H9 (cell line): ENCODE data around the gene SLC25A53. TPM values are rescaled to one million over a fixed set of nuclear protein-coding genes. Genes with fewer than 3 reads are reported as not detected.

Source experiments
- DNase-seq: peaks from one replicate; pipeline ENCODE4 v3.0.0-alpha.2; 2017
- H2AFZ ChIP-seq: one replicate; pipeline ENCODE4 v1.6.1; 2013; ENCODE audit warnings: mild to moderate bottlenecking, low read length, control low read depth, moderate library complexity
- H2AK5ac ChIP-seq: 2 replicates; pipeline ENCODE4 v1.6.1; 2013; ENCODE audit warnings: low read length, control low read depth, mixed read lengths; ENCODE audit not compliant: insufficient read length
- H2BK120ac ChIP-seq: one replicate; pipeline ENCODE4 v1.6.1; 2013; ENCODE audit warnings: low read depth, mild to moderate bottlenecking, low read length, control low read depth, inconsistent platforms; ENCODE audit not compliant: poor library complexity, severe bottlenecking
- H2BK12ac ChIP-seq: 2 replicates; pipeline ENCODE4 v1.6.1; 2013; ENCODE audit warnings: low read length, control low read depth, mixed read lengths, low read depth; ENCODE audit not compliant: insufficient read length
- H2BK15ac ChIP-seq: 2 replicates; pipeline ENCODE4 v1.6.1; 2013; ENCODE audit warnings: low read depth, low read length, control low read depth
- H2BK20ac ChIP-seq: one replicate; pipeline ENCODE4 v1.6.1; 2013; ENCODE audit warnings: low read depth, mild to moderate bottlenecking, low read length, control low read depth, inconsistent platforms; ENCODE audit not compliant: poor library complexity, severe bottlenecking
- H2BK5ac ChIP-seq: 2 replicates; pipeline ENCODE4 v1.6.1; 2013; ENCODE audit warnings: low read length, control low read depth, mixed read lengths; ENCODE audit not compliant: insufficient read length
- H3K14ac ChIP-seq: 2 replicates; pipeline ENCODE4 v1.6.1; 2013; ENCODE audit warnings: low read length, control low read depth; ENCODE audit not compliant: insufficient read depth
- H3K18ac ChIP-seq: 2 replicates; pipeline ENCODE4 v1.6.1; 2013; ENCODE audit warnings: low read depth, mild to moderate bottlenecking, mixed read lengths, low read length, control low read depth; ENCODE audit not compliant: insufficient read length
- H3K23ac ChIP-seq: 2 replicates; pipeline ENCODE4 v1.6.1; 2013; ENCODE audit warnings: low read length, control low read depth, mixed read lengths, low read depth; ENCODE audit not compliant: insufficient read length
- H3K23me2 ChIP-seq: 2 replicates; pipeline ENCODE4 v1.6.1; 2013; ENCODE audit warnings: low read depth, mild to moderate bottlenecking, mixed read lengths, low read length, control low read depth; ENCODE audit not compliant: insufficient read length, poor library complexity, severe bottlenecking
- H3K27ac ChIP-seq: 2 replicates; pipeline ENCODE4 v1.5.1; 2013; ENCODE audit warnings: low read length, control low read depth, mixed read lengths, low read depth; ENCODE audit not compliant: insufficient read length
- H3K27me3 ChIP-seq: 2 replicates; pipeline ENCODE4 v1.6.1; 2013; ENCODE audit warnings: low read length, control low read depth, inconsistent platforms; ENCODE audit not compliant: insufficient read depth
- H3K4ac ChIP-seq: 2 replicates; pipeline ENCODE4 v1.6.1; 2013; ENCODE audit warnings: low read depth, mild to moderate bottlenecking, control low read depth, inconsistent platforms, low read length, moderate library complexity
- H3K4me1 ChIP-seq: 2 replicates; pipeline ENCODE4 v1.6.1; 2013; ENCODE audit warnings: low read length, control low read depth, inconsistent platforms; ENCODE audit not compliant: insufficient read depth
- H3K4me2 ChIP-seq: 2 replicates; pipeline ENCODE4 v1.6.1; 2013; ENCODE audit warnings: low read length, control low read depth, mixed read lengths; ENCODE audit not compliant: insufficient read length, insufficient read depth
- H3K56ac ChIP-seq: 2 replicates; pipeline ENCODE4 v1.6.1; 2013; ENCODE audit warnings: low read depth, mild to moderate bottlenecking, mixed read lengths, low read length, control low read depth; ENCODE audit not compliant: insufficient read length
- H3K79me1 ChIP-seq: 2 replicates; pipeline ENCODE4 v1.6.1; 2013; ENCODE audit warnings: low read depth, mild to moderate bottlenecking, moderate library complexity, low read length, control low read depth, inconsistent platforms; ENCODE audit not compliant: insufficient read depth, poor library complexity, severe bottlenecking
- H3K79me2 ChIP-seq: 2 replicates; pipeline ENCODE4 v1.6.1; 2013; ENCODE audit warnings: low read length, control low read depth, inconsistent platforms; ENCODE audit not compliant: insufficient read depth
- H3K9ac ChIP-seq: 2 replicates; pipeline ENCODE4 v1.6.1; 2013; ENCODE audit warnings: low read length, control low read depth, mixed read lengths; ENCODE audit not compliant: insufficient read length; ENCODE audit errors: extremely low read depth
- H3K9me3 ChIP-seq: one replicate; pipeline ENCODE4 v1.6.1; 2013; ENCODE audit warnings: low read depth, low read length, inconsistent platforms; ENCODE audit not compliant: control insufficient read depth
- H3T11ph ChIP-seq: one replicate; pipeline ENCODE4 v1.6.1; 2013; ENCODE audit warnings: mild to moderate bottlenecking, low read length, control low read depth, inconsistent platforms
- H4K20me1 ChIP-seq: one replicate; pipeline ENCODE4 v1.6.1; 2013; ENCODE audit not compliant: control insufficient read depth, insufficient read length, insufficient read depth
- H4K5ac ChIP-seq: 2 replicates; pipeline ENCODE4 v1.6.1; 2013; ENCODE audit warnings: low read depth, mild to moderate bottlenecking, mixed read lengths, low read length, control low read depth; ENCODE audit not compliant: insufficient read length
- H4K8ac ChIP-seq: replicated peaks from 2 replicates; pipeline ENCODE4 v1.6.1; 2013; ENCODE audit warnings: low read length, control low read depth, mixed read lengths, low read depth; ENCODE audit not compliant: insufficient read length
- H4K91ac ChIP-seq: 2 replicates; pipeline ENCODE4 v1.6.1; 2013; ENCODE audit warnings: low read depth, mild to moderate bottlenecking, moderate library complexity, mixed read lengths, low read length, control low read depth; ENCODE audit not compliant: insufficient read length
- H3K27ac Mint-ChIP-seq, 3 experiments: 2 replicates in 2 of 3; 3 replicates in 1 of 3; pipeline ENCODE4 v1.8.0; 2020 to 2021; ENCODE audit warnings: mixed read lengths in 3 of 3, mild to moderate bottlenecking in 1 of 3, moderate library complexity in 1 of 3
- H3K27me3 Mint-ChIP-seq: 2 replicates; pipeline ENCODE4 v1.8.0; 2021; ENCODE audit warnings: low read depth, mild to moderate bottlenecking, moderate library complexity, mixed read lengths
- H3K36me3 Mint-ChIP-seq, 3 experiments: 2 replicates in 2 of 3; 3 replicates in 1 of 3; pipeline ENCODE4 v1.8.0; 2020 to 2021; ENCODE audit warnings: low read depth in 3 of 3, mixed read lengths in 3 of 3; ENCODE audit not compliant: insufficient read depth in 1 of 3
- H3K4me1 Mint-ChIP-seq, 2 experiments: 2 replicates each; pipeline ENCODE4 v1.8.0; 2020; ENCODE audit warnings: mixed read lengths in 2 of 2
- H3K4me3 Mint-ChIP-seq, 2 experiments: 2 replicates in 1 of 2; 3 replicates in 1 of 2; pipeline ENCODE4 v1.8.0; 2020 to 2021; ENCODE audit warnings: mild to moderate bottlenecking in 2 of 2, mixed read lengths in 2 of 2, moderate library complexity in 1 of 2
- H3K9me3 Mint-ChIP-seq, 2 experiments: 2 replicates in 1 of 2; 3 replicates in 1 of 2; pipeline ENCODE4 v1.8.0; 2020; ENCODE audit warnings: mild to moderate bottlenecking in 2 of 2, mixed read lengths in 2 of 2, moderate library complexity in 1 of 2
- WGBS: extraction: QIAGEN DNeasy Blood & Tissue Kit; methylation state at CpG from one replicate; pipeline ENCODE4 v1.1.7; 2013; ENCODE audit warnings: missing lambda C conversion rate, low lambda C conversion rate, mixed read lengths; ENCODE audit not compliant: insufficient read length; ENCODE audit errors: extremely low coverage; 5-methylcytosine and 5-hydroxymethylcytosine counted together
- total RNA-seq: library from RNA; stranded (reverse); gene quantifications from 2 replicates; pipeline ENCODE4 v1.2.1, GENCODE V29; 2021
- TF ChIP-seq, protein P1 (sequence below): fragments of 200-600 bp; sonication (generic); conservative IDR thresholded peaks from 3 replicates; pipeline ENCODE4 v1.8.0; 2021; ENCODE audit warnings: antibody characterized with exemption, mild to moderate bottlenecking

The SLC25A53 gene
- total RNA-seq, 1 experiment from 2014 or later, result 1.6 TPM

DNA sequence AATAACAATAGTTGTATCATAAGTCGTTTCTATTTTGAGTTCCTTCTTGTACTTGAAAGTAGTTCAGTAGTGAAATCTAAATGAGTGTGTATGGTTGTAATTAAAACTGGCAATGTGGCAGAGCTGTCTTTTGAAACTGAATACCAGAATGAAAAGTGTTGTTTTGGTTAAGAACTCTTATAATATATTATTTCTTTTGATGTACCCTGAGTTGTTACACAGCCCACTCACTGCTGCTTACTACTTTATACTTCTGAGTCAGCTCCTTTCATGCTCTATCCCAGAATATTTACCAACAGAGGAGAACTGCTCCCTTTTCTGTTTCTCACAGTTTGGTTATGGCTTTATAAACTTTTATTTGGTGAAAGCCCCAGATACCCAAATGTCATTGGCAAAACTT is 38.2 kb upstream of the SLC25A53 start:
- Histone ChIP-seq H3K4me1 (no peaks in the 10 kb centered on the region), H3K23me2 (no peaks in the 10 kb centered on the region)

More for the DNA sequence above, 38.2 kb upstream of the SLC25A53 start:
- Histone ChIP-seq H4K8ac (no peak overlapping the region), H3K79me1 (no peaks in the 10 kb centered on the region), H4K91ac (no peak overlapping the region), H4K20me1 (no peaks in the 10 kb centered on the region), H3K56ac (no peak overlapping the region), H2BK5ac (no peak overlapping the region), H3K9me3 (no peaks in the 10 kb centered on the region), H3K18ac (no peak overlapping the region), H2BK15ac (no peak overlapping the region), H2AK5ac (no peak overlapping the region), H2BK20ac (no peak overlapping the region), H4K5ac (no peak overlapping the region), H3K27me3 (no peaks in the 10 kb centered on the region), H2BK120ac (no peak overlapping the region), H3K9ac (no peak overlapping the region), H3K14ac (no peak overlapping the region), H3K27ac (no peak overlapping the region), H3T11ph (no peak overlapping the region), H2BK12ac (no peak overlapping the region), H3K4me2 (no peak overlapping the region), H3K4ac (no peak overlapping the region), H3K23ac (no peak overlapping the region), H3K79me2 (no peaks in the 10 kb centered on the region), H2AFZ (no peak overlapping the region)
- H3K4me3 Mint-ChIP-seq, result no peak overlapping the region
- no peaks in the 10 kb centered on the region for H3K27me3 Mint-ChIP-seq
- no peak overlapping the region for H3K27ac Mint-ChIP-seq
- no CpG with 5 or more reads among the region's 1 CpG for WGBS
- TF ChIP-seq, protein P1, sequence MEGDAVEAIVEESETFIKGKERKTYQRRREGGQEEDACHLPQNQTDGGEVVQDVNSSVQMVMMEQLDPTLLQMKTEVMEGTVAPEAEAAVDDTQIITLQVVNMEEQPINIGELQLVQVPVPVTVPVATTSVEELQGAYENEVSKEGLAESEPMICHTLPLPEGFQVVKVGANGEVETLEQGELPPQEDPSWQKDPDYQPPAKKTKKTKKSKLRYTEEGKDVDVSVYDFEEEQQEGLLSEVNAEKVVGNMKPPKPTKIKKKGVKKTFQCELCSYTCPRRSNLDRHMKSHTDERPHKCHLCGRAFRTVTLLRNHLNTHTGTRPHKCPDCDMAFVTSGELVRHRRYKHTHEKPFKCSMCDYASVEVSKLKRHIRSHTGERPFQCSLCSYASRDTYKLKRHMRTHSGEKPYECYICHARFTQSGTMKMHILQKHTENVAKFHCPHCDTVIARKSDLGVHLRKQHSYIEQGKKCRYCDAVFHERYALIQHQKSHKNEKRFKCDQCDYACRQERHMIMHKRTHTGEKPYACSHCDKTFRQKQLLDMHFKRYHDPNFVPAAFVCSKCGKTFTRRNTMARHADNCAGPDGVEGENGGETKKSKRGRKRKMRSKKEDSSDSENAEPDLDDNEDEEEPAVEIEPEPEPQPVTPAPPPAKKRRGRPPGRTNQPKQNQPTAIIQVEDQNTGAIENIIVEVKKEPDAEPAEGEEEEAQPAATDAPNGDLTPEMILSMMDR, result no peak
- DNase-seq, result no peak
- H3K4me1 Mint-ChIP-seq, result no peaks in the 10 kb centered on the region
- H3K36me3 Mint-ChIP-seq, result peaks cover 4 to 14% (median 14%) of the 10 kb centered on the region in 3 experiments; a peak in 6 of 7 replicates
- H3K9me3 Mint-ChIP-seq, result peaks cover 0 to 22% of the 10 kb centered on the region in 2 experiments; a peak in 2 of 5 replicates
